UCSD-AML1 (cell line): Measurements from ENCODE around the gene IQCE.

Experiments
- DNase-seq: peaks from one replicate; lab custom pipeline; 2025; ENCODE audit not compliant: unreplicated experiment; lab: John Stamatoyannopoulos, UW

The IQCE gene

GRCh38 chr7:2613098-2613930, 54.5 kb downstream of the IQCE start:
- no peak for DNase-seq

GRCh38 chr7:2613931-2614600, 55.3 kb downstream of the IQCE start:
- DNase-seq = no peak

GRCh38 chr7:2614631-2615330, 56.0 kb downstream of the IQCE start:
- no peak for DNase-seq

GRCh38 chr7:2616387-2617324, 57.9 kb downstream of the IQCE start:
- no peak for DNase-seq

- DNase-seq = no peak
These were observed 58.6 kb downstream of the IQCE start for GRCh38 chr7:2617325-2617905.

- DNase-seq = no peak
These were observed 60.3 kb downstream of the IQCE start for GRCh38 chr7:2619116-2619515.

- DNase-seq = peak; percentile 24
These were observed 62.5 kb downstream of the IQCE start for GRCh38 chr7:2621061-2621828.

GRCh38 chr7:2621948-2622640, 63.3 kb downstream of the IQCE start:
- peak; percentile 54 for DNase-seq

GRCh38 chr7:2622869-2623697, 64.3 kb downstream of the IQCE start:
- peak; percentile 15 for DNase-seq

- no peak for DNase-seq
These were observed 64.9 kb downstream of the IQCE start for GRCh38 chr7:2623698-2624014.

- no peak for DNase-seq
These were observed 65.6 kb downstream of the IQCE start for GRCh38 chr7:2624293-2624886.

GRCh38 chr7:2626498-2627117, 67.8 kb downstream of the IQCE start:
- DNase-seq = no peak

- DNase-seq = no peak
These were observed 68.7 kb downstream of the IQCE start for GRCh38 chr7:2627258-2628129.

- DNase-seq = no peak
These were observed 69.3 kb downstream of the IQCE start for GRCh38 chr7:2628130-2628482.

- DNase-seq = no peak
These were observed 70.1 kb downstream of the IQCE start for GRCh38 chr7:2628891-2629290.
